ENCODE data around the gene BTBD9.

DNA sequence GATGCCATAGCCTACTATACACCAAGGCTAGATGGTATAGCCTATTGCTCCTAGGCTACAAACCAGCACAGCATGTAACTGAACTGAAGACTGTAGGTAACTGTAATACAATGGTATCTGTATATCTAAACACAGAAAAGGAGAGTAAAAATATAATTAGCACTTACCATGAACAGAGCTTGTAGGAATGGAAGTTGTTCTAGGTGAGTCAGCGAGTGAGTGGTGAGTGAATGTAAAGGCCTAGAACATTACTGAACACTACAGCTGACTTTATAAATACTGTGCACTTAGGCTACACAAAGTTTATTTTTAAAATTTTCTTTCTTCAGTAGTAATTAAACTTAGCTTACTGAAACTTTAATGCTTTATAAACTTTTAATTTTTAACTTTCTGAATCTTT, 129.5 kb downstream of the BTBD9 start:
- TF ChIP-seq POLR2A (IDR thresholded peaks at IDR 0.05) = no peak
- TF ChIP-seq, protein P1, sequence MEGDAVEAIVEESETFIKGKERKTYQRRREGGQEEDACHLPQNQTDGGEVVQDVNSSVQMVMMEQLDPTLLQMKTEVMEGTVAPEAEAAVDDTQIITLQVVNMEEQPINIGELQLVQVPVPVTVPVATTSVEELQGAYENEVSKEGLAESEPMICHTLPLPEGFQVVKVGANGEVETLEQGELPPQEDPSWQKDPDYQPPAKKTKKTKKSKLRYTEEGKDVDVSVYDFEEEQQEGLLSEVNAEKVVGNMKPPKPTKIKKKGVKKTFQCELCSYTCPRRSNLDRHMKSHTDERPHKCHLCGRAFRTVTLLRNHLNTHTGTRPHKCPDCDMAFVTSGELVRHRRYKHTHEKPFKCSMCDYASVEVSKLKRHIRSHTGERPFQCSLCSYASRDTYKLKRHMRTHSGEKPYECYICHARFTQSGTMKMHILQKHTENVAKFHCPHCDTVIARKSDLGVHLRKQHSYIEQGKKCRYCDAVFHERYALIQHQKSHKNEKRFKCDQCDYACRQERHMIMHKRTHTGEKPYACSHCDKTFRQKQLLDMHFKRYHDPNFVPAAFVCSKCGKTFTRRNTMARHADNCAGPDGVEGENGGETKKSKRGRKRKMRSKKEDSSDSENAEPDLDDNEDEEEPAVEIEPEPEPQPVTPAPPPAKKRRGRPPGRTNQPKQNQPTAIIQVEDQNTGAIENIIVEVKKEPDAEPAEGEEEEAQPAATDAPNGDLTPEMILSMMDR (IDR thresholded peaks at IDR 0.05) = no peak
